Suppressor macrophage treated with lipopolysaccharide for 4 hours (primary cell): ENCODE data around the gene SH3RF3.

Experiments used
- DNase-seq: peaks from one replicate; pipeline ENCODE4 v3.0.0-alpha.2; 2020

Gene SH3RF3

GRCh38 chr2:109447251-109447661, 318.3 kb downstream of the SH3RF3 start:
- DNase-seq: no peak

- no peak for DNase-seq
Measured at GRCh38 chr2:109447776-109448175, 318.8 kb downstream of the SH3RF3 start.

GRCh38 chr2:109448207-109448606, 319.2 kb downstream of the SH3RF3 start:
- DNase-seq: no peak

GRCh38 chr2:109448946-109449788, 320.2 kb downstream of the SH3RF3 start:
- DNase-seq: no peak

GRCh38 chr2:109450574-109451273, 321.7 kb downstream of the SH3RF3 start:
- no peak for DNase-seq

GRCh38 chr2:109451671-109452070, 322.7 kb downstream of the SH3RF3 start:
- no peak for DNase-seq

GRCh38 chr2:109452318-109453305, 323.6 kb downstream of the SH3RF3 start:
- DNase-seq: no peak

- DNase-seq: no peak
Measured at GRCh38 chr2:109453371-109453995, 324.5 kb downstream of the SH3RF3 start.

GRCh38 chr2:109454304-109454703, 325.3 kb downstream of the SH3RF3 start:
- no peak for DNase-seq

GRCh38 chr2:109454765-109455394, 325.9 kb downstream of the SH3RF3 start:
- no peak for DNase-seq

- DNase-seq: no peak
Measured at GRCh38 chr2:109455731-109456691, 327.0 kb downstream of the SH3RF3 start.

- no peak for DNase-seq
Measured at GRCh38 chr2:109456776-109457175, 327.8 kb downstream of the SH3RF3 start.

GRCh38 chr2:109457366-109457765, 328.4 kb downstream of the SH3RF3 start:
- no peak for DNase-seq

GRCh38 chr2:109457794-109458193, 328.8 kb downstream of the SH3RF3 start:
- DNase-seq: no peak

GRCh38 chr2:109458512-109458911, 329.5 kb downstream of the SH3RF3 start:
- DNase-seq: no peak

- DNase-seq: no peak
Measured at GRCh38 chr2:109459485-109459884, 330.5 kb downstream of the SH3RF3 start.

GRCh38 chr2:109460553-109461324, 331.7 kb downstream of the SH3RF3 start:
- no peak for DNase-seq

GRCh38 chr2:109463236-109463635, 334.2 kb downstream of the SH3RF3 start:
- DNase-seq: no peak

GRCh38 chr2:109463891-109464290, 334.9 kb downstream of the SH3RF3 start:
- DNase-seq: no peak
